ENCODE data around the gene CSF1. TPM values are rescaled to one million over a fixed set of nuclear protein-coding genes. Genes with fewer than 3 reads are reported as not detected.

Gene CSF1
- total and polyA plus RNA-seq, 2 donors (not counting 3 experiments of a cell fraction or from before 2014, with no cell fraction given): 24.5 to 28.9 TPM

GRCh38 chr1:109927911-109928321 is 17.3 kb downstream of the CSF1 start:
- CTCF ChIA-PET: interaction anchor here (0.9 to 1.4 kb wide), 5 partner anchors 51 to 153 kb away, joined by 3 to 5 read pairs (median 3); partner anchors contain the start of gene AHCYL1

More at GRCh38 chr1:109927911-109928321, 17.3 kb downstream of the CSF1 start:
- Histone ChIP-seq H2AFZ (ENCODE audit: low read depth, low read length) (no peak overlapping the region), H3K9ac (replicated peaks; ENCODE audit: extremely low read depth, insufficient read depth, low read length) (no peak overlapping the region), H3K4me2 (ENCODE audit: insufficient read depth, low read length) (no peak overlapping the region), H3K36me3 (ENCODE audit: control insufficient read depth in 2 of 2, extremely low read depth in 1 of 2, insufficient read depth in 2 of 2, low read length in 2 of 2) (peaks cover 2 to 40% of the 10 kb centered on the region in 2 experiments), H3K79me2 (ENCODE audit: control insufficient read depth, insufficient read depth, low read length) (no peaks in the 10 kb centered on the region), H3K9me1 (replicated peaks; ENCODE audit: control insufficient read depth, extremely low read depth, insufficient read depth, low read length) (no peaks in the 10 kb centered on the region), H4K20me1 (replicated peaks; ENCODE audit: control insufficient read depth, extremely low read depth, insufficient read depth, low read length) (no peaks in the 10 kb centered on the region), H3K27me3 (ENCODE audit: control insufficient read depth in 2 of 2, insufficient read depth in 2 of 2, low read length in 2 of 2) (no peaks in the 10 kb centered on the region), H3K27ac (ENCODE audit: insufficient read depth, low read depth, low read length) (no peak overlapping the region), H3K4me1 (ENCODE audit: control insufficient read depth, extremely low read depth, insufficient read depth, low read length) (peaks cover 3% of the 10 kb centered on the region), H3K4me3 (replicated peaks in 1 of 3; ENCODE audit: insufficient read depth in 1 of 3, low read depth in 1 of 3, low read length in 3 of 3) (no peak overlapping the region), H3K9me3 (replicated peaks; ENCODE audit: control insufficient read depth, insufficient read depth, low read length) (no peaks in the 10 kb centered on the region)
- intact Hi-C loops (cut with micrococcal nuclease): no loop called here
- dilution Hi-C loops (cut with MboI; ENCODE audit: extremely low pct_ligation_motif_present, low sequenced_read_pairs): no loop called here
- FAIRE-seq (no peak), DNase-seq (ENCODE audit: low read depth, low spot score) (peak; percentile 62)
- BruUV-seq (replicated peaks): no TSS peak
- POLR2A ChIA-PET: no interaction called here
- TF ChIP-seq FOS (IDR thresholded peaks at IDR 0.05; ENCODE audit: borderline replicate concordance, insufficient read depth, low read length) (no peak), EZH2 (IDR thresholded peaks at IDR 0.05; ENCODE audit: borderline replicate concordance, low read depth, low read length, severe bottlenecking) (no peak), CTCF (IDR thresholded peaks at IDR 0.05; ENCODE audit: extremely low read depth in 1 of 2, insufficient read depth in 1 of 2, low read depth in 1 of 2, low read length in 2 of 2) (no peak), MYC (IDR thresholded peaks at IDR 0.05; ENCODE audit: low read depth, low read length) (no peak), JUN (IDR thresholded peaks at IDR 0.05; ENCODE audit: borderline replicate concordance, insufficient read depth, insufficient read length, low read depth) (no peak), POLR2AphosphoS5 (IDR thresholded peaks at IDR 0.05; ENCODE audit: insufficient read depth, low read depth, low read length) (no peak), GATA2 (IDR thresholded peaks at IDR 0.05; ENCODE audit: insufficient read depth, insufficient read length, low read depth, low read length) (no peak), POLR2A (IDR thresholded peaks at IDR 0.05; ENCODE audit: low read depth, low read length) (no peak)
- TF ChIP-seq, protein P1, sequence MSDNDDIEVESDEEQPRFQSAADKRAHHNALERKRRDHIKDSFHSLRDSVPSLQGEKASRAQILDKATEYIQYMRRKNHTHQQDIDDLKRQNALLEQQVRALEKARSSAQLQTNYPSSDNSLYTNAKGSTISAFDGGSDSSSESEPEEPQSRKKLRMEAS (IDR thresholded peaks at IDR 0.05; ENCODE audit: insufficient read depth, insufficient read length): no peak
